ENCODE data around the gene ROR1.
A peak's percentile ranks its signal among the peaks of the same experiment; 100 is the strongest.

Gene ROR1

GRCh38 chr1:64162804-64163203 is 389.0 kb downstream of the ROR1 start:
- no peak for DNase-seq

- DNase-seq = no peak
These were observed 389.6 kb downstream of the ROR1 start for GRCh38 chr1:64163431-64163830.

- no peak for DNase-seq
These were observed 390.2 kb downstream of the ROR1 start for GRCh38 chr1:64163970-64164369.

GRCh38 chr1:64166629-64167028 is 392.8 kb downstream of the ROR1 start:
- no peak for DNase-seq

GRCh38 chr1:64167176-64167575 is 393.4 kb downstream of the ROR1 start:
- no peak for DNase-seq

GRCh38 chr1:64171246-64171645 is 397.4 kb downstream of the ROR1 start:
- no peak for DNase-seq

- DNase-seq = no peak
These were observed 398.0 kb downstream of the ROR1 start for GRCh38 chr1:64171797-64172281.

- DNase-seq = no peak
These were observed 398.7 kb downstream of the ROR1 start for GRCh38 chr1:64172458-64172983.

- no peak for DNase-seq
These were observed 399.6 kb downstream of the ROR1 start for GRCh38 chr1:64173336-64173940.

- DNase-seq = no peak
These were observed 401.8 kb downstream of the ROR1 start for GRCh38 chr1:64175639-64176038.

- no peak for DNase-seq
These were observed 402.8 kb downstream of the ROR1 start for GRCh38 chr1:64176659-64177058.

- no peak for DNase-seq
These were observed 405.8 kb downstream of the ROR1 start for GRCh38 chr1:64179588-64179987.

GRCh38 chr1:64182207-64182606 is 408.4 kb downstream of the ROR1 start:
- DNase-seq = no peak

- DNase-seq = peak; percentile 3
These were observed 409.7 kb downstream of the ROR1 start for GRCh38 chr1:64183395-64184002.

- no peak for DNase-seq
These were observed 410.2 kb downstream of the ROR1 start for GRCh38 chr1:64184003-64184440.

GRCh38 chr1:64186138-64186897 is 412.5 kb downstream of the ROR1 start:
- DNase-seq = no peak

GRCh38 chr1:64186898-64187280 is 413.1 kb downstream of the ROR1 start:
- no peak for DNase-seq

GRCh38 chr1:64187646-64188045 is 413.8 kb downstream of the ROR1 start:
- DNase-seq = no peak

- no peak for DNase-seq
These were observed 418.5 kb downstream of the ROR1 start for GRCh38 chr1:64192290-64192689.

GRCh38 chr1:64194168-64195080 is 420.6 kb downstream of the ROR1 start:
- DNase-seq = no peak

- DNase-seq = no peak
These were observed 421.2 kb downstream of the ROR1 start for GRCh38 chr1:64195081-64195395.

GRCh38 chr1:64196074-64196870 is 422.5 kb downstream of the ROR1 start:
- DNase-seq = no peak

Data from CD4-positive, alpha-beta T cell treated with Interleukin-6 for 4 hours (primary cell).